ENCODE data around the gene UBXN6. TPM values are rescaled to one million over a fixed set of nuclear protein-coding genes. Genes with fewer than 3 reads are reported as not detected.

The UBXN6 gene

Small RNA genes within 50 kb of the gene (small RNA-seq; reads per million reads assigned to genes)
- not detected for gene MIR4746 (ENCODE audit: low read depth)

Data from mesenchymal stem cell (in vitro differentiated cells and primary cell).